HUES48 (cell line): Measurements from ENCODE around the gene SCAF1.

ENCODE experiments used
- H3K27ac ChIP-seq: one replicate; pipeline ENCODE4 v1.7.0; 2013; ENCODE audit warnings: low read depth, low read length, inconsistent platforms
- H3K27me3 ChIP-seq: 2 replicates; pipeline ENCODE4 v1.6.1; 2013; ENCODE audit warnings: mild to moderate bottlenecking, low read length; ENCODE audit not compliant: control insufficient read depth, insufficient read depth
- H3K36me3 ChIP-seq: 2 replicates; pipeline ENCODE4 v1.6.1; 2013; ENCODE audit warnings: low read length; ENCODE audit not compliant: control insufficient read depth, insufficient read depth
- H3K4me1 ChIP-seq: 2 replicates; pipeline ENCODE4 v1.6.1; 2013; ENCODE audit warnings: mild to moderate bottlenecking, low read length; ENCODE audit not compliant: control insufficient read depth, insufficient read depth
- H3K4me3 ChIP-seq: 2 replicates; pipeline ENCODE4 v1.5.1; 2013; ENCODE audit warnings: mild to moderate bottlenecking, low read depth, low read length
- H3K9ac ChIP-seq: 2 replicates; pipeline ENCODE4 v1.6.1; 2013; ENCODE audit warnings: mild to moderate bottlenecking, low read depth, low read length, moderate library complexity
- H3K9me3 ChIP-seq: 2 replicates; pipeline ENCODE4 v1.6.1; 2013; ENCODE audit warnings: low read length; ENCODE audit not compliant: control insufficient read depth, insufficient read depth

The SCAF1 gene

GRCh38 chr19:49599378-49600295, 42.4 kb upstream of the SCAF1 start:
- H3K9me3 ChIP-seq, result no peaks in the 10 kb centered on the region
- no peak overlapping the region for H3K27ac ChIP-seq
- H3K36me3 ChIP-seq, result peaks cover 90% of the 10 kb centered on the region
- H3K9ac ChIP-seq, result no peak overlapping the region
- H3K4me1 ChIP-seq, result no peaks in the 10 kb centered on the region
- H3K27me3 ChIP-seq, result no peaks in the 10 kb centered on the region
- H3K4me3 ChIP-seq, result no peak overlapping the region

- no peak overlapping the region for H3K4me3 ChIP-seq
- H3K27ac ChIP-seq, result no peak overlapping the region
- no peaks in the 10 kb centered on the region for H3K27me3 ChIP-seq
- H3K9me3 ChIP-seq, result no peaks in the 10 kb centered on the region
- peaks cover 88% of the 10 kb centered on the region for H3K36me3 ChIP-seq
- no peak overlapping the region for H3K9ac ChIP-seq
- H3K4me1 ChIP-seq, result no peaks in the 10 kb centered on the region
Measured at GRCh38 chr19:49601482-49602038, 40.4 kb upstream of the SCAF1 start.

- no peaks in the 10 kb centered on the region for H3K4me1 ChIP-seq
- H3K27ac ChIP-seq, result no peak overlapping the region
- no peaks in the 10 kb centered on the region for H3K9me3 ChIP-seq
- H3K36me3 ChIP-seq, result peaks cover 88% of the 10 kb centered on the region
- H3K4me3 ChIP-seq, result no peak overlapping the region
- H3K9ac ChIP-seq, result no peak overlapping the region
- no peaks in the 10 kb centered on the region for H3K27me3 ChIP-seq
Measured at GRCh38 chr19:49602806-49603205, 39.2 kb upstream of the SCAF1 start.

GRCh38 chr19:49605605-49606004, 36.4 kb upstream of the SCAF1 start:
- no peak overlapping the region for H3K4me3 ChIP-seq
- H3K9ac ChIP-seq, result no peak overlapping the region
- H3K27ac ChIP-seq, result no peak overlapping the region
- H3K36me3 ChIP-seq, result peaks cover 88% of the 10 kb centered on the region
- H3K27me3 ChIP-seq, result no peaks in the 10 kb centered on the region
- H3K4me1 ChIP-seq, result no peaks in the 10 kb centered on the region
- no peaks in the 10 kb centered on the region for H3K9me3 ChIP-seq

- Histone ChIP-seq H3K36me3 (peaks cover 70% of the 10 kb centered on the region), H3K4me1 (no peaks in the 10 kb centered on the region), H3K9ac (no peak overlapping the region), H3K9me3 (no peaks in the 10 kb centered on the region), H3K4me3 (no peak overlapping the region), H3K27me3 (no peaks in the 10 kb centered on the region), H3K27ac (no peak overlapping the region)
Measured at GRCh38 chr19:49609499-49610092, 32.4 kb upstream of the SCAF1 start.

- no peak overlapping the region for H3K4me3 ChIP-seq
- no peak overlapping the region for H3K9ac ChIP-seq
- peaks cover 75% of the 10 kb centered on the region for H3K36me3 ChIP-seq
- no peaks in the 10 kb centered on the region for H3K27me3 ChIP-seq
- no peak overlapping the region for H3K27ac ChIP-seq
- no peaks in the 10 kb centered on the region for H3K9me3 ChIP-seq
- no peaks in the 10 kb centered on the region for H3K4me1 ChIP-seq
Measured at GRCh38 chr19:49613374-49613773, 28.6 kb upstream of the SCAF1 start.

- Histone ChIP-seq H3K9ac (no peak overlapping the region), H3K36me3 (peaks cover 72% of the 10 kb centered on the region)
Measured at GRCh38 chr19:49614096-49614833, 27.7 kb upstream of the SCAF1 start.

GRCh38 chr19:49615861-49616260, 26.1 kb upstream of the SCAF1 start:
- no peak overlapping the region for H3K9ac ChIP-seq
- peaks cover 69% of the 10 kb centered on the region for H3K36me3 ChIP-seq
- no peak overlapping the region for H3K4me3 ChIP-seq
- H3K9me3 ChIP-seq, result no peaks in the 10 kb centered on the region
- no peaks in the 10 kb centered on the region for H3K4me1 ChIP-seq
- no peak overlapping the region for H3K27ac ChIP-seq
- H3K27me3 ChIP-seq, result no peaks in the 10 kb centered on the region

More at GRCh38 chr19:49614096-49614833, 27.7 kb upstream of the SCAF1 start:
- no peak overlapping the region for H3K4me3 ChIP-seq
- H3K27me3 ChIP-seq, result no peaks in the 10 kb centered on the region
- no peak overlapping the region for H3K27ac ChIP-seq
- no peaks in the 10 kb centered on the region for H3K9me3 ChIP-seq
- H3K4me1 ChIP-seq, result no peaks in the 10 kb centered on the region

GRCh38 chr19:49616532-49616931, 25.5 kb upstream of the SCAF1 start:
- H3K27me3 ChIP-seq, result no peaks in the 10 kb centered on the region
- H3K36me3 ChIP-seq, result peaks cover 73% of the 10 kb centered on the region
- no peak overlapping the region for H3K27ac ChIP-seq

GRCh38 chr19:49616945-49617344, 25.1 kb upstream of the SCAF1 start:
- Histone ChIP-seq H3K27ac (no peak overlapping the region), H3K4me3 (no peak overlapping the region), H3K27me3 (no peaks in the 10 kb centered on the region), H3K9ac (no peak overlapping the region), H3K9me3 (no peaks in the 10 kb centered on the region), H3K36me3 (peaks cover 77% of the 10 kb centered on the region), H3K4me1 (no peaks in the 10 kb centered on the region)

More at GRCh38 chr19:49616532-49616931, 25.5 kb upstream of the SCAF1 start:
- H3K4me3 ChIP-seq, result no peak overlapping the region
- H3K9me3 ChIP-seq, result no peaks in the 10 kb centered on the region
- H3K4me1 ChIP-seq, result no peaks in the 10 kb centered on the region
- no peak overlapping the region for H3K9ac ChIP-seq
